DND-41 (cell line): ENCODE data around the gene ADCY9.

Source experiments
- CTCF ChIP-seq: IDR thresholded peaks from 2 replicates; pipeline ENCODE4 v1.5.1; 2012; ENCODE audit warnings: borderline replicate concordance, low read length, moderate library complexity, mild to moderate bottlenecking; ENCODE audit not compliant: poor library complexity, severe bottlenecking; ENCODE audit errors: extremely low read depth
- EZH2 ChIP-seq: IDR thresholded peaks from 3 replicates; pipeline ENCODE4 v1.6.1; 2012; ENCODE audit warnings: borderline replicate concordance, low read depth, mild to moderate bottlenecking, moderate library complexity, low read length, inconsistent platforms; ENCODE audit not compliant: severe bottlenecking

GRCh38 chr16:3983081-3983520 is 133.1 kb downstream of the ADCY9 start:
- TF ChIP-seq CTCF: peak; percentile 34
- no peak for TF ChIP-seq EZH2
